GM12878 (cell line): ENCODE results near the gene ZNF546. TPM values are rescaled to one million over a fixed set of nuclear protein-coding genes. Genes with fewer than 3 reads are reported as not detected.

Experiments
- ATAC-seq: fragments of 200-7000 bp; cut with Tn5 transposase; 3 replicates; pipeline ENCODE4 v1.9.1; 2020; ENCODE audit warnings: mild to moderate bottlenecking, moderate library complexity
- BruUV-seq: library from RNA; stranded (reverse); fragments of 400-500 nt; replicated peaks from 2 replicates; lab custom pipeline; 2021; lab: Mats Ljungman, UMichigan
- CTCF ChIA-PET: fragments of 300-600 bp; sonication (Branson Sonifier 250); formaldehyde crosslinking; extraction: SDS; loops from one replicate; lab custom pipeline; 2021; ENCODE audit warnings: inconsistent platforms; lab: Yijun Ruan, JAX
- POLR2A ChIA-PET: fragments of 350-600 bp; formaldehyde crosslinking; extraction: SDS; loops from one replicate; lab custom pipeline; 2021; ENCODE audit warnings: inconsistent platforms; lab: Charles Lee
- RAD21 ChIA-PET: fragments of 300-600 bp; sonication (Branson Sonifier 250); formaldehyde crosslinking; loops from one replicate; lab custom pipeline; 2023; ENCODE audit warnings: antibody characterized with exemption; ENCODE audit not compliant: unreplicated experiment; lab: Charles Lee
- SMC1A ChIA-PET: fragments of 300-600 bp; sonication (Branson Sonifier 250); formaldehyde crosslinking; loops from one replicate; lab custom pipeline; 2023; ENCODE audit not compliant: unreplicated experiment, uncharacterized antibody; lab: Charles Lee
- DNase-seq: peaks from one replicate; pipeline ENCODE4 v3.0.0-alpha.2; 2011; ENCODE audit warnings: low read depth, low spot score
- FAIRE-seq: peaks from 3 replicates; lab custom pipeline; 2011; peaks lifted over from hg19 to GRCh38; lab: Jason Lieb, UNC
- H2AFZ ChIP-seq: 2 replicates; pipeline ENCODE4 v1.6.0; 2011; ENCODE audit warnings: low read depth, low read length, control low read depth; ENCODE audit not compliant: control insufficient read depth
- H3K27ac ChIP-seq: 2 replicates; pipeline ENCODE4 v1.5.1; 2011; ENCODE audit warnings: control low read depth; ENCODE audit not compliant: control insufficient read depth, insufficient read depth
- H3K27me3 ChIP-seq, 2 experiments: replicated peaks in 1 of 2; 2 replicates each; pipeline versions ENCODE4 v1.6.0 to v1.6.1; 2011; ENCODE audit warnings: low read length in 1 of 2; ENCODE audit not compliant: control insufficient read depth in 2 of 2, insufficient read depth in 2 of 2
- H3K36me3 ChIP-seq, 2 experiments: 2 replicates each; pipeline ENCODE4 v1.5.1; 2011; ENCODE audit warnings: low read length in 1 of 2; ENCODE audit not compliant: control insufficient read depth in 2 of 2, insufficient read depth in 2 of 2
- H3K4me1 ChIP-seq: 2 replicates; pipeline ENCODE4 v1.6.1; 2011; ENCODE audit warnings: mild to moderate bottlenecking, low read length, moderate library complexity, mixed read lengths; ENCODE audit not compliant: control insufficient read depth, insufficient read depth
- H3K4me2 ChIP-seq: 2 replicates; pipeline ENCODE4 v1.6.0; 2011; ENCODE audit warnings: control low read depth; ENCODE audit not compliant: control insufficient read depth, insufficient read depth
- H3K4me3 ChIP-seq: fragments of 200-600 bp; sonication (generic); 2 replicates; pipeline ENCODE4 v1.5.1; 2016
- H3K79me2 ChIP-seq: 2 replicates; pipeline ENCODE4 v1.6.0; 2011; ENCODE audit warnings: low read length; ENCODE audit not compliant: control insufficient read depth, insufficient read depth
- H3K9ac ChIP-seq: 2 replicates; pipeline ENCODE4 v1.8.0; 2011; ENCODE audit warnings: low read length, control low read depth, mixed read lengths; ENCODE audit not compliant: control insufficient read depth, insufficient read depth
- H3K9me3 ChIP-seq: replicated peaks from 3 replicates; pipeline ENCODE4 v1.5.1; 2011; ENCODE audit warnings: mild to moderate bottlenecking, low read length; ENCODE audit not compliant: control insufficient read depth, insufficient read depth
- H4K20me1 ChIP-seq: 2 replicates; pipeline ENCODE4 v1.6.0; 2011; ENCODE audit not compliant: control insufficient read depth, insufficient read depth
- BACH1 ChIP-seq: fragments of 450-650 bp; IDR thresholded peaks from 2 replicates; pipeline ENCODE4 v1.6.1; 2017; ENCODE audit warnings: mild to moderate bottlenecking, borderline replicate concordance
- BRCA1 ChIP-seq: IDR thresholded peaks from 2 replicates; pipeline ENCODE4 v1.6.1; 2011; ENCODE audit warnings: low read depth, low read length, improper control_type of control experiment
- CHD2 ChIP-seq: IDR thresholded peaks from 2 replicates; pipeline ENCODE4 v1.6.1; 2011; ENCODE audit warnings: low read depth, low read length, improper control_type of control experiment, borderline replicate concordance
- FOS ChIP-seq: IDR thresholded peaks from 3 replicates; pipeline ENCODE4 v1.6.1; 2011; ENCODE audit warnings: borderline replicate concordance; ENCODE audit not compliant: insufficient read length; ENCODE audit errors: extremely low read depth
- FOXK2 ChIP-seq: fragments of 450-650 bp; IDR thresholded peaks from 2 replicates; pipeline ENCODE4 v1.6.1; 2017; ENCODE audit warnings: mild to moderate bottlenecking, moderate library complexity
- GATAD2B ChIP-seq: fragments of 450-650 bp; conservative IDR thresholded peaks from 2 replicates; pipeline ENCODE4 v1.6.1; 2017; ENCODE audit warnings: low read depth, mild to moderate bottlenecking, moderate library complexity
- MTA2 ChIP-seq: fragments of 450-650 bp; IDR thresholded peaks from 2 replicates; pipeline ENCODE4 v1.6.1; 2016; ENCODE audit warnings: low read depth, mild to moderate bottlenecking, moderate library complexity
- RBBP5 ChIP-seq: fragments of 200-600 bp; sonication (generic); conservative IDR thresholded peaks from 2 replicates; pipeline ENCODE4 v1.6.1; 2016
- RELA ChIP-seq: fragments of 450-650 bp; IDR thresholded peaks from 2 replicates; pipeline ENCODE4 v1.8.0; 2014; ENCODE audit warnings: borderline replicate concordance; ENCODE audit not compliant: partially characterized antibody
- SMC3 ChIP-seq: IDR thresholded peaks from 2 replicates; pipeline ENCODE4 v1.6.1; 2011; ENCODE audit warnings: low read length, improper control_type of control experiment, borderline replicate concordance
- SP1 ChIP-seq: IDR thresholded peaks from one replicate; pipeline ENCODE4 v1.6.1; 2011; ENCODE audit warnings: low read depth, low read length
- ZNF207 ChIP-seq: fragments of 450-650 bp; IDR thresholded peaks from 2 replicates; pipeline ENCODE4 v1.6.1; 2014; ENCODE audit warnings: antibody characterized with exemption, mild to moderate bottlenecking, borderline replicate concordance
- WGBS: methylation state at CpG from one replicate; pipeline ENCODE4 v1.1.6; 2016; ENCODE audit warnings: low lambda C conversion rate; ENCODE audit not compliant: insufficient replicate concordance, insufficient coverage; ENCODE audit errors: missing lambda C conversion rate; 5-methylcytosine and 5-hydroxymethylcytosine counted together
- in situ Hi-C: fragments of 300-500 bp; cut with MboI; formaldehyde crosslinking; loops from 9 replicates; pipeline ENCODE4 v1.14.3; 2018; ENCODE audit warnings: mixed read lengths
- intact Hi-C: fragments of 100-400 bp; cut with micrococcal nuclease; formaldehyde crosslinking; loops from one replicate; pipeline ENCODE4 v1.14.2; 2022; ENCODE audit not compliant: unreplicated experiment
- polyA plus RNA-seq, 11 experiments: library from polyadenylated mRNA; depleted of rRNA in 4 of 11; unstranded in 6 of 11; stranded (reverse) in 5 of 11; fragments of >200 nt; fragmentation: Nextera tagmentation in 4 of 11; fragmentation: Illumina TruSeq in 1 of 11; extraction: Ambion mirVana in 4 of 11; extraction: Trizol in 1 of 11; gene quantifications; 1 replicate in 1 of 11; 2 replicates in 10 of 11; pipeline versions ENCODE4 v1.2.1 to v1.2.3, GENCODE V29; 2011 to 2016; ENCODE audit warnings: inconsistent platforms in 2 of 11, missing spikeins in 2 of 11, low read depth in 1 of 11
- total RNA-seq, 4 experiments: library from RNA; depleted of rRNA in 3 of 4; stranded (reverse); fragments of >200 nt in 3 of 4; fragmentation: Illumina TruSeq in 1 of 4; extraction: Trizol in 1 of 4; gene quantifications; 2 replicates each; pipeline versions ENCODE4 v1.2.1 to v1.2.3, GENCODE V29; 2013 to 2021

The ZNF546 gene
- total and polyA plus RNA-seq, 10 of the 15 experiments (the other 5 are each of a cell fraction or from before 2014, with no cell fraction given), result 0.88 to 4.1 (median 2.4) TPM

DNA sequence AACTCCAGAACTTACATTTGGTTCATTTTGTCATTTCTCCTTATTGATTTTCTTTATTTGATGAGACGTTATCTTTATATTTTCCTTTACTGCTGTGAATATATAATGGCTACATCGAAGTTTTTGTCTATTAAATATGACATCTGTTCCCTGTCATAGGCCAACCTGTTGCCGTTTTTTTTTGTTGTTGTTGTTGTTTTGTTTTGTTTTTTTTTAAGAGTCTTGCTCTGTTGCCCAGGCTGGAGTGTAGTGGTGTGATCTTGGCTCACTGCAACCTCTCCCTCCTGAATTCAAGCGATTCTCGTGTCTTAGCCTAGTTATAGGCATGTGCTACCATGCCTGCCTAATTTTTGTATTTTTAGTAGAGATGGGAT is 29.7 kb downstream of the ZNF546 start:
- no peak overlapping the region for H3K9ac ChIP-seq
- no peaks in the 10 kb centered on the region for H3K36me3 ChIP-seq
- no peaks in the 10 kb centered on the region for H3K27me3 ChIP-seq
- no peak overlapping the region for H3K4me2 ChIP-seq
- no peaks in the 10 kb centered on the region for H4K20me1 ChIP-seq
- RAD21 ChIA-PET, result no interaction called here
- no peaks in the 10 kb centered on the region for H3K4me1 ChIP-seq
- TF ChIP-seq RELA (no peak), CHD2 (no peak), BRCA1 (no peak), FOXK2 (no peak), ZNF207 (no peak), FOS (no peak), RBBP5 (no peak), SP1 (no peak), GATAD2B (no peak), BACH1 (no peak), SMC3 (no peak), MTA2 (no peak)
- TF ChIP-seq, all 136 proteins: peak for 0
- Histone ChIP-seq H3K27ac (no peak overlapping the region), H3K4me3 (no peak overlapping the region), H3K9me3 (peaks cover 26% of the 10 kb centered on the region; the same call in 2 of the 3 replicates), H2AFZ (no peak overlapping the region), H3K79me2 (no peaks in the 10 kb centered on the region)
- ATAC-seq (no peak), FAIRE-seq (no peak), DNase-seq (no peak)
- in situ Hi-C loops (no loop called here), intact Hi-C loops (no loop called here)
- SMC1A ChIA-PET, result no interaction called here
- POLR2A ChIA-PET, result no interaction called here
- BruUV-seq, result no TSS peak
- 91% methylated on average over 5 of the region's 5 CpGs for WGBS
- CTCF ChIA-PET, result no interaction called here
